ENCODE data around the gene HDAC5.
A peak's percentile ranks its signal among the peaks of the same experiment; 100 is the strongest.
"Not testable (repeated sequence)": the region's sequence is repeated elsewhere in the genome, so short reads cannot be mapped to it uniquely, and the experiment has no call there.

HDAC5 gene

GRCh38 chr17:44132275-44132821 lies 8.9 kb upstream of the HDAC5 start:
- DNase-seq = no peak

- DNase-seq = not testable (repeated sequence)
These were observed 7.9 kb upstream of the HDAC5 start for GRCh38 chr17:44131372-44131771.

- no peak for DNase-seq
These were observed 7.4 kb upstream of the HDAC5 start for GRCh38 chr17:44130693-44131349.

GRCh38 chr17:44128383-44128782 lies 4.9 kb upstream of the HDAC5 start:
- DNase-seq = no peak

GRCh38 chr17:44124118-44124438 lies 637 bp upstream of the HDAC5 start:
- no peak for DNase-seq

GRCh38 chr17:44122816-44123355 lies 555 bp downstream of the HDAC5 start:
- DNase-seq = no peak

GRCh38 chr17:44121997-44122815 lies 1.2 kb downstream of the HDAC5 start:
- no peak for DNase-seq

- no peak for DNase-seq
These were observed 2.4 kb downstream of the HDAC5 start for GRCh38 chr17:44120851-44121605.

GRCh38 chr17:44120281-44120680 lies 3.2 kb downstream of the HDAC5 start:
- not testable (repeated sequence) for DNase-seq

- DNase-seq = no peak
These were observed 3.6 kb downstream of the HDAC5 start for GRCh38 chr17:44119798-44120197.

- no peak for DNase-seq
These were observed 4.4 kb downstream of the HDAC5 start for GRCh38 chr17:44119062-44119461.

- DNase-seq = no peak
These were observed 4.9 kb downstream of the HDAC5 start for GRCh38 chr17:44118427-44119050.

GRCh38 chr17:44117351-44117750 lies 6.1 kb downstream of the HDAC5 start:
- DNase-seq = no peak

- DNase-seq = peak; percentile 61
These were observed 7.6 kb downstream of the HDAC5 start for GRCh38 chr17:44115585-44116415.

GRCh38 chr17:44113868-44114840 lies 9.3 kb downstream of the HDAC5 start:
- DNase-seq = no peak

GRCh38 chr17:44113382-44113781 lies 10.1 kb downstream of the HDAC5 start:
- DNase-seq = no peak

GRCh38 chr17:44112284-44113280 lies 10.9 kb downstream of the HDAC5 start:
- no peak for DNase-seq

GRCh38 chr17:44111777-44112176 lies 11.7 kb downstream of the HDAC5 start:
- DNase-seq = no peak
